HTR-8/SVneo (cell line): Measurements from ENCODE around the gene TIMP1.
"Not testable (repeated sequence)": the region's sequence is repeated elsewhere in the genome, so short reads cannot be mapped to it uniquely, and the experiment has no call there.

Experiments
- DNase-seq: peaks from one replicate; pipeline ENCODE4 v3.0.0; 2011; ENCODE audit warnings: low spot score, mixed read lengths; ENCODE audit not compliant: insufficient read length
- FAIRE-seq: peaks from 2 replicates; lab custom pipeline; 2011; peaks lifted over from hg19 to GRCh38; lab: Jason Lieb, UNC

The TIMP1 gene

GRCh38 chrX:47595716-47596251, 13.5 kb downstream of the TIMP1 start:
- FAIRE-seq (no peak), DNase-seq (no peak)

- DNase-seq (no peak), FAIRE-seq (no peak)
Measured at GRCh38 chrX:47596256-47596655, 14.0 kb downstream of the TIMP1 start.

DNA sequence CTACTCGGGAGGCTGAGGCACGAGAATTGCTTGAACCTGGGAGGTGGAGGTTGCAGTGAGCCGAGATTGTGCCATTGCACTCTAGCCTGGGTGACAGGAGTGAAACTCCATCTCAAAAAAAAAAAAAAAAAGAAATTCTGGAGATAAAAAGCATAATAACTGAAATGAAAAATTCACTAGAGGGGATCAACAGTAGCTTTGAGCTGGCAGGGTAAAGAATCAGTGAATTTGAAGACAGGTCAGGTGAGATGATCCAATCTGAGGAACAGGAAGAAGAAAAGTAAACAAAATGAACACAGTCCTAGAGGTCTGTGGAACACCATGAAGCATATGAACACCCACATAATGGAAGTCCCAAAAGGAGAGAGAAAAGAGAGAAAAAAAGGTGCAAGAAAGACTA, 15.0 kb downstream of the TIMP1 start:
- FAIRE-seq (no peak), DNase-seq (no peak)

DNA sequence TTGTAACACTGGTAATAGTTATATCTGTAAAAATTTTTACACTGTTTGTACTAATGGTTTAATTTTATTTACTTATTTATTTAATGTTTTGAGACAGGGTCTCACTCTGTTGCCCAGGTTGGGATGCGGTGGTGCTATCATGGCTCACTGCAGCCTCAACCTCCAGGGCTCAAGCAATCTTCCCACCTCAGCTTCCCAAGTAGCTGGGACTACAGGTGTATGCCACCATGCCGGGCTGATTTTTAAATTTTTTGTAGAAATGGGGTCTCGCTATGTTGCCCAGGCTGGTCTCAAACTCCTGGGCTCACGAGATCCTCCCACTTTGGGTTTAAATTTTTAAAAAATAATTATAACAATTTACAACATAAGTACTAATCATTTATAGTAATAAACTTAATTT, 20.9 kb downstream of the TIMP1 start:
- not testable (repeated sequence) for DNase-seq, FAIRE-seq

- DNase-seq (no peak), FAIRE-seq (no peak)
Measured at GRCh38 chrX:47605024-47605423, 22.8 kb downstream of the TIMP1 start.

DNA sequence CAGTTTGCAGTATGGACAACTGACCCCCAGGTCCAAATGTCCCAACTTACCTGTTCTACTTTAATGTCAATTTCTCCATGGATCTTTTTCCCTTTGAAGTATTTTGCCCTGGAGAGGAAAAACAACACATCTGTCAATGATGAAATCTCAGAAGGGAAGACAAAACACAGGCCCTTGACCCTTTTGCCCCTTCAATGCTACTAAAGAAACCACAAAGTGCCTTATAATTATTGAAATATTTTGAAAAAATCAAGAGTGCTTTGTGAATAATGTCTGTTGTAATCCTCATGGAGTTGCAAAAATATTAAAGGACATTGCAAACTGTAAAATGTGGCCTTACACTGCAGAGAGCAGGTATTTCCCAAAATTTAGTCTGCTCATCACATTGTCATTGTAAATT, 24.9 kb downstream of the TIMP1 start:
- DNase-seq (no peak), FAIRE-seq (no peak)

DNA sequence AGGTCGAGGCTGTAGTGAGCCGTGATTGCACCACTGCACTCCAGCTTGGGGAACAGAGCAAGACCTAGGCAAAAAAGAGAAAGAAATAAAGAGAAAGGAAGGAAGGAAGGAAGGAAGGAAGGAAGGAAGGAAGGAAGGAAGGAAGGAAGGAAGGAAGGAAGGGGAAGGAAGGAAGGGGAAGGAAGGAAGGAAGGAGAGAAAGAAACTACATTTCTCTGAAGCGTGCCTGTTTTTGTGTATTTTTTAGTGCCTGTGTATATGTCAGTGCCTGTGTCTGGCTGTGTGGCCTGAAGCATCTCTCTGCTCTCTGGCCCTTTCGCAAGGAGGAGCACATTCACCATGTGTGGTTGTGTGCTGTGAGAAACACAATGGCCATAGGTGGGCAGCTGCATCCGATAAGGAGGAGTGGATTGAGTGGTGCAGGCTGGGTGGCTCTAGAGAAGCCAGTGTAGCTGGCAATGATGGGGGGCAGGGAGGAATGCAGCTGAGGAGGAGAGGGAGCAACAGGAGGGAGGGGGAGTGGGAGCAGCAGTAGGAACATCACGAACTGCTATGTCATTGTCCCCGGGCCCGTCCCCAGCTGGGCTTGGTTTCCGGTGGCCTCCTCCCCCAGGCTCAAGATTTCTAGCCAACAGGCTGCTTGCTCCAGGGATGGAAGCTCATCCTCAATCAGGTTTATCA, 26.0 kb downstream of the TIMP1 start:
- no peak for DNase-seq
- FAIRE-seq: no peak

DNA sequence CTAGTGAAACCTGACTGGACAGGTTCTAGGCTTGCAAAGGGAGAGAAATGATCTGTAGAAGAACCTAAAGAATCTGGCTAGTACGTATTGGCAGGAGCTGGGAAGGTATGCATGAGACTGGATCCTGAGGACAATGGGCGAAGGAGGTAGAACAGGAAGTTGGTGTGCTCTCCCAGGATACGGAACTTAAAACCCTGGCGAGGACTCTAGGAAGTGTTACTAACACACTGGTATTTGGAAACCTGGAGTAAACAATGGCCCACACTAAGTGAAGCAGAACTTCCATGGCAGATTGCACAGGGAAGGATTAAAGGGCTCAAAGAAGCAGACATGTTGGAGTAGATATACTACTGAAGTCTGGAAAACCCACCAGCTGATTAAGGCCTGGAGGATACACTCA, 28.3 kb downstream of the TIMP1 start:
- FAIRE-seq (no peak), DNase-seq (no peak)

- no peak for FAIRE-seq
- DNase-seq: no peak
Measured at GRCh38 chrX:47611489-47611888, 29.3 kb downstream of the TIMP1 start.

DNA sequence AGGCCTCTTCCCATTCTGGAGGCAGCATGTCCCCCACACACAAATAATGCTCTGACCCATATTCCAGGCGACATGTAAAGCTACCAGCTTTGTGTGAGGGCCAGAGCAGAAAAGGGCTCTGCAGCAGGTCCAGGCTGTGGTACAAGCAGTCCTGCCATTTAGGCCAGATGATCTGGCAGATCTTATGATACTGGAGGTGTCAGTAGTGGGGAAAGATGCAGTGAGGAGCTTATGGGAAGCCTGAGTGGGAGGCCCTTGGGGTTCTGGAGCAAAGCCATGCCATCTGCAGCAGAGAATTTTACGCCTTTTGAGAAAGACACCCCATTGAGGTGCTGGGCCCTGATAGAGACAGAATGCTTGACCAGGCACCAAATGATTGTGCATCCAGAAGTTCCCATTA, 29.7 kb downstream of the TIMP1 start:
- no peak for FAIRE-seq
- no peak for DNase-seq

GRCh38 chrX:47612418-47612817, 30.2 kb downstream of the TIMP1 start:
- FAIRE-seq (no peak), DNase-seq (no peak)

- FAIRE-seq: no peak
- DNase-seq: no peak
Measured at GRCh38 chrX:47613082-47613481, 30.8 kb downstream of the TIMP1 start.

DNA sequence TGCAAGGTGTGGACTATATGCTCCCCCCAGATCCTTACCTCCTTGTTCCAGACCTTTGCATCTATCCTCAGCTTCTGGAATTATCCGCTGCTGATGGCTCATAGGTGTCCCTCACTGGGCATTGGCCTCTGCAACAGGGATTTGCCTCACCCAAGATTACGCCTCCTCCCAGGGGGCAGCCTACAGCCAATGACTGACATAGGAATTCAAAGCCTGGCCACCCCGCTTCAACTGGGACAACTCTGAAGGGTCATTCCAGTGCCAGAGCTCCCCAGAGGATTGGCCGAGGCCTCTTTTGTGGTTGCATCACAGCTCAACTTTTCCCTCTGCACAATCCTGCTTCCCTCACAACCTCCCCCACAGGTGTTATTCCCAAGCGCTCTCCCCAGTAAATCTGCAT, 32.4 kb downstream of the TIMP1 start:
- FAIRE-seq (no peak), DNase-seq (no peak)

DNA sequence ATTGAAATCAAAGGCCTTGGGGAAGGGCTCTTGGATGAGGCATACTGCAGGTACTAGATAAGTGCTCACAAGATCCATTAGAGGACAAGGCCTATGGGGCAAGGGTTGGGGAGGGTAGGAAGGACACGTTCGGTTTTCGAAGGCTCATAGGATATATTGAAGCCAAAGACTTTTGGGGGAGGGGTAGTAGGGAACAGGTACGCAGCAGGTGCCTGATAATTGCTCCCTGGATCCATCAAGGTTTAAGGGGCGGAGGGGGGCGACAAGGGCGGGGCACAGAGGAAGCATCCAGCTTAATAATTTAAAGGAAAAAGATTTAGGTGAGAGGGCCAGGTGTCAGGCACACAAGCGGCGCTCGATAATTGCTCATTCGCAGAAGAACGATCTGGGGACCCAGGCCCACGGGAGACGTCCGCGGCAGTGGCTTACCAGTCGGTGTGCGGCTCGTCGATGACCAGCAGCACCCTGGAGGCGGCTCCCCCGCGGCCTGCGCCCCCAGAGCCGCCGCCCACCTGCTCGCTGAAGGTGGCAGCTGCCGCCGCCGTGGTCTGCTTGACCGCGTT, 36.8 kb downstream of the TIMP1 start:
- FAIRE-seq: no peak
- no peak for DNase-seq

GRCh38 chrX:47619486-47620302, 37.5 kb downstream of the TIMP1 start, which contains the start of gene SYN1:
SYN1 (minus strand) TSS chrX:47619857; CDS start chrX:47619728, 129 bp downstream.
- peak; percentile 77 for FAIRE-seq
- peak; percentile 49 for DNase-seq

GRCh38 chrX:47620303-47620685, 38.1 kb downstream of the TIMP1 start:
- no peak for FAIRE-seq

GRCh38 chrX:47621851-47622250, 39.6 kb downstream of the TIMP1 start:
- no peak for DNase-seq
- FAIRE-seq: no peak

More at GRCh38 chrX:47620303-47620685, 38.1 kb downstream of the TIMP1 start:
- DNase-seq: no peak

DNA sequence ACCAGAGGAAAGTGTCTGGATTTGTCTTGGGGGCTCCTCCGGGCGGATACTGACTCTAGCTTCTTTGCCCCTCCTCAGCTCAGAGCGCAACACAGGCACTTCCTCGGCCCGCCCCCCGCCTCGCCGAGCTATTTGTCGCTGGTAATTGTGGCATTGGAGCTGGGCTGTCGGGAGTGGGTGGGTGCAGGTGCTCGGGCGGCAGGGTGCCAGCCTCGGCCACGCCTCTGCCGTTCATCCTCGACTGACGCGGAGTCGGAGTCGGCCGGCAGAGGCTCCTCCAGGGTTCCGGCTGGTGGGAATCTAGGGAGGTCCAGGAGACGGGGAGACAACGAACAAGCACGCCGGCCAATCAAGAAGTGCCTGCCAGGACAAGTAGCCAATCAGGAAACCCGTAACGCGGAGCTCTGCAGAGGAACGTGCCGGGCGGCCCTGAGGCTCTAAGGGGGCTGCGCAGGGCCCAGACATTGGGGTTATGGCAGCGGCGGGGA, 41.3 kb downstream of the TIMP1 start:
- peak; percentile 78 for DNase-seq
- no peak for FAIRE-seq

DNA sequence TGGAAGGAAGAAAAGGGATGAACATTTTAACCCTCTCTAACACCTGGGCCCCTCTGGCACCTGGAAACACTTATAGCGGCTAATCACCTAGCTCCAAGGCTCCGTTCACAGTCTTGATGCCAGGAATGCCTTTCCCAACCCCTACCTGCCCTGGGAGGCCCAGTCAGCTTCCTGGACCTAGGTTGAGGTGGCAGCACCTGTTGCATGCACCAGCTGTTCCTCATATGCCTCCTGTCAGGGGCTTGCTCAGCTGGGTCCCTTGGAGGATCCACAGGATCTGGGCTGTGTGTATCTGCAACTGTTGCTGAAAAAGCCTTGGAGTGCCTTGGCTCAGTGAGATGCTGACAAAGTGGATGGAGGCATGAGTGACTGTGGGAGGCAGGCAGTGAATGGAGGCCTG, 43.1 kb downstream of the TIMP1 start:
- DNase-seq (no peak), FAIRE-seq (no peak)

DNA sequence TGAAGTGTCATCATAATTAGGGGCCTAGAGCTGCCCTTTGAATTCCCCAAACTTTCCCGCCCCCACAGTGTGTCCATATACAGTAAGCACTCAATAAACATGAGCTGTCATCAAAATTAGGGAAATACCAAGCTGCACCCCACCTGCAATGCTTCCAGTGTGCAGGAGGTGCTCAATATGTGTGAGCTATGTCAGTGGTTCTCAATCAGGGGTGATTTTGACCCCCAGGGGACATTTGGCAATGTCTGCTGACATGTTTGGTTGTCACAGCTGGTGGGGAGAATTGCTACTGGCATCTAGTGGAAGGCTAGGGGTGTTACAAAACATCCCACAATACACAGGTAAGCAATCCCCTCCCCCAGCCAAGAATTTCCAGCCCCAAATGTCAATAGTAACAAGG, 46.7 kb downstream of the TIMP1 start:
- DNase-seq: no peak
- FAIRE-seq: no peak
